ENCODE results near the gene LHX6.

DNA sequence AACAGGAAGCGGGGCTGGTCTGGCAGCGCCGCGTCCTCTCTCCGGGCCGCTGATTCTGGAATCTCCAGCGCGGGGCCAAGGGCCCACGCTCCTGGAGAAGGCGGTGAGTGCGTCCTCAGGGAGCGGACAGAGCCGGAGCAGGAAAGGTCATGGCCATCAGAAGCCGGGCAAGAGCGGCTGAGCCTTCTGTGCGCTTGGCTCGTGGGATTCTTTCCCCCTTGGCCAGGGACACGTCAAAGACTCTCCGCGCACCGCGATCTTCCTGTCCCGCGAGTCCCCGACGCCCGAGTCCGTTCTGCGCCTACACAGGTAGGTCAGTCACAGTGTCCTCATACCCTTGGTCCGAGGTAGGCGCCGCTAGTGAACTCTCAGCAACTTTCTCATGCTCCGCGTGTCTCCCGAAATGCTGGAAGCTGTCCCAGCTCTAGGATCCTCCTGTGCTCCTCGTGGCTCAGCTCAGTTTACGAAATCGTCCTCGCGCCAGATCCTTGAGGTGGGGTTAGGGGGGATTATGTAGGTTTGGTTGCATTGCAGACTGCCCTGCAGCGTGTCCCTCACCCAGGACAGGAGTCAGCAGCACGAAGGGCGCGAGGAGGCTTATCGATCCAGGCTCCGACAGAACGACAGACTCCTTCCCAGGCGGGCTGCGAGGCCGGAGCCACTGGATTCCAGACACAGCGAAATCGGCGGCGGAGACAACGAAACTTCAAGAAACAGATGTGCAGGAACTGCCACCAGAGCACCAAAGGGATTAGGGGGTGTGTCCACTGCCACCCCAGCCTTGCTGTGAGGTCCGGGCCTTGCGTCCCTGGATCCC is 8.7 kb downstream of the LHX6 start:
- TF ChIP-seq, protein P1, sequence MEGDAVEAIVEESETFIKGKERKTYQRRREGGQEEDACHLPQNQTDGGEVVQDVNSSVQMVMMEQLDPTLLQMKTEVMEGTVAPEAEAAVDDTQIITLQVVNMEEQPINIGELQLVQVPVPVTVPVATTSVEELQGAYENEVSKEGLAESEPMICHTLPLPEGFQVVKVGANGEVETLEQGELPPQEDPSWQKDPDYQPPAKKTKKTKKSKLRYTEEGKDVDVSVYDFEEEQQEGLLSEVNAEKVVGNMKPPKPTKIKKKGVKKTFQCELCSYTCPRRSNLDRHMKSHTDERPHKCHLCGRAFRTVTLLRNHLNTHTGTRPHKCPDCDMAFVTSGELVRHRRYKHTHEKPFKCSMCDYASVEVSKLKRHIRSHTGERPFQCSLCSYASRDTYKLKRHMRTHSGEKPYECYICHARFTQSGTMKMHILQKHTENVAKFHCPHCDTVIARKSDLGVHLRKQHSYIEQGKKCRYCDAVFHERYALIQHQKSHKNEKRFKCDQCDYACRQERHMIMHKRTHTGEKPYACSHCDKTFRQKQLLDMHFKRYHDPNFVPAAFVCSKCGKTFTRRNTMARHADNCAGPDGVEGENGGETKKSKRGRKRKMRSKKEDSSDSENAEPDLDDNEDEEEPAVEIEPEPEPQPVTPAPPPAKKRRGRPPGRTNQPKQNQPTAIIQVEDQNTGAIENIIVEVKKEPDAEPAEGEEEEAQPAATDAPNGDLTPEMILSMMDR (IDR thresholded peaks at IDR 0.05): no peak
- TF ChIP-seq POLR2A (IDR thresholded peaks at IDR 0.05): no peak
